ENCODE measurements around the gene SPATA6. TPM values are rescaled to one million over a fixed set of nuclear protein-coding genes. Genes with fewer than 3 reads are reported as not detected.

SPATA6 gene
- total RNA-seq, 4 donors from 2014 or later, result 20.9 to 41.5 (median 34.0) TPM

DNA sequence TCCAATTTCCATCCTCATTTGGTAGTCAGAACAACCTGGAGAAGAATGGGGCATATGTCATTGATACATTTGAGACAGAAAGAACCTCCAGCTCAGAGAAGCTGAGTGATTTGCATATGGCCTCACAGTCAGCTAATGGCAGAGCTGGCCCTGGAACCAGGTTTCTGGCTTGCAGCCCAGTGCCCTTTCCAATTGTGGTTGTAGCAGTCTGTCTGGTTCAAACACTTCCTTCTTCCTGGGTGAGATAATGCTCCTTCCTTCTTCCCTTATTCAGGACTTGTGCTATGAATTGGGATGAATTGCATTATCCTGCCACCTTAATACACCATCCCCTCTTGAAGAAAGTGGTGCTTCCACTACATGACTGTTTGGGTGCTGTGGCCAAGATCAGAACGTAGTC lies 225.3 kb downstream of the SPATA6 start:
- DNase-seq, result peak; percentile 26 to 37
- Histone ChIP-seq H3K27me3 (no peaks in the 10 kb centered on the region), H3K36me3 (no peaks in the 10 kb centered on the region), H3K4me3 (replicated peaks in 1 of 3) (no peak overlapping the region), H3K9me3 (no peaks in the 10 kb centered on the region), H3K27ac (no peak overlapping the region), H3K4me1 (no peaks in the 10 kb centered on the region)
- no peak for TF ChIP-seq POLR2A (IDR thresholded peaks at IDR 0.05)
- TF ChIP-seq, protein P1, sequence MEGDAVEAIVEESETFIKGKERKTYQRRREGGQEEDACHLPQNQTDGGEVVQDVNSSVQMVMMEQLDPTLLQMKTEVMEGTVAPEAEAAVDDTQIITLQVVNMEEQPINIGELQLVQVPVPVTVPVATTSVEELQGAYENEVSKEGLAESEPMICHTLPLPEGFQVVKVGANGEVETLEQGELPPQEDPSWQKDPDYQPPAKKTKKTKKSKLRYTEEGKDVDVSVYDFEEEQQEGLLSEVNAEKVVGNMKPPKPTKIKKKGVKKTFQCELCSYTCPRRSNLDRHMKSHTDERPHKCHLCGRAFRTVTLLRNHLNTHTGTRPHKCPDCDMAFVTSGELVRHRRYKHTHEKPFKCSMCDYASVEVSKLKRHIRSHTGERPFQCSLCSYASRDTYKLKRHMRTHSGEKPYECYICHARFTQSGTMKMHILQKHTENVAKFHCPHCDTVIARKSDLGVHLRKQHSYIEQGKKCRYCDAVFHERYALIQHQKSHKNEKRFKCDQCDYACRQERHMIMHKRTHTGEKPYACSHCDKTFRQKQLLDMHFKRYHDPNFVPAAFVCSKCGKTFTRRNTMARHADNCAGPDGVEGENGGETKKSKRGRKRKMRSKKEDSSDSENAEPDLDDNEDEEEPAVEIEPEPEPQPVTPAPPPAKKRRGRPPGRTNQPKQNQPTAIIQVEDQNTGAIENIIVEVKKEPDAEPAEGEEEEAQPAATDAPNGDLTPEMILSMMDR (IDR thresholded peaks at IDR 0.05), result no peak
- WGBS, 2 donors, result 70 to 93% methylated on average over 1 of the region's 1 CpG
- intact Hi-C loops (cut with DNase I), result no loop called here

Small RNA genes within 50 kb of the gene (small RNA-seq; reads per million reads assigned to genes)
- not detected for gene RNU4-61P
- not detected for gene RNU6-723P

Other genes with a start within 250 kb of the SPATA6 start
- gene SLC5A9, start 249.5 kb downstream of the SPATA6 start, total RNA-seq, result not detected